ENCODE results near the gene TSFM. TPM values are rescaled to one million over a fixed set of nuclear protein-coding genes. Genes with fewer than 3 reads are reported as not detected.

Gene TSFM
- total RNA-seq, 1 donor, result 17.2 TPM

Other genes with a start within 250 kb of the TSFM start
- gene DCTN2, start 235.6 kb upstream of the TSFM start, total RNA-seq, result 52.2 TPM
- gene KIF5A, start 232.7 kb upstream of the TSFM start, total RNA-seq, result 0.21 TPM
- 26.0 TPM for gene PIP4K2C, start 191.6 kb upstream of the TSFM start, total RNA-seq
- gene DTX3, start 178.0 kb upstream of the TSFM start, total RNA-seq, result 12.6 TPM
- gene ARHGEF25, start 171.4 kb upstream of the TSFM start, total RNA-seq, result 0.31 TPM
- gene B4GALNT1, start 149.6 kb upstream of the TSFM start, total RNA-seq, result under 0.01 TPM
- gene OS9, start 88.7 kb upstream of the TSFM start, total RNA-seq, result 166 TPM
- gene AGAP2, start 44.0 kb upstream of the TSFM start, total RNA-seq, result 7.6 TPM
- gene TSPAN31, start 37.7 kb upstream of the TSFM start, total RNA-seq, result 7.9 TPM
- 9.2 TPM for gene CDK4, start 30.5 kb upstream of the TSFM start, total RNA-seq
- gene MARCHF9, start 27.7 kb upstream of the TSFM start, total RNA-seq, result 13.9 TPM
- gene CYP27B1, start 15.7 kb upstream of the TSFM start, total RNA-seq, result 1.3 TPM
- 2.3 TPM for gene METTL1, start 10.7 kb upstream of the TSFM start, total RNA-seq
- 1.7 TPM for gene EEF1AKMT3, start 10.2 kb upstream of the TSFM start, total RNA-seq
- 0.52 TPM for gene AVIL, start 35.9 kb downstream of the TSFM start, total RNA-seq
- 60.2 TPM for gene CTDSP2, start 63.9 kb downstream of the TSFM start, total RNA-seq
- gene ATP23, start 158.8 kb downstream of the TSFM start, total RNA-seq, result 10.4 TPM